Activated CD8-positive, alpha-beta memory T cell treated with anti-CD3 and anti-CD28 coated beads, Interleukin-2, amount 50 U/mL, for 4 hours (primary cell): ENCODE data around the gene ITGB5.
"Not testable (repeated sequence)": the region's sequence is repeated elsewhere in the genome, so short reads cannot be mapped to it uniquely, and the experiment has no call there.

Experiments
- DNase-seq: peaks from one replicate; pipeline ENCODE4 v3.0.0-alpha.2; 2020

The ITGB5 gene

DNA sequence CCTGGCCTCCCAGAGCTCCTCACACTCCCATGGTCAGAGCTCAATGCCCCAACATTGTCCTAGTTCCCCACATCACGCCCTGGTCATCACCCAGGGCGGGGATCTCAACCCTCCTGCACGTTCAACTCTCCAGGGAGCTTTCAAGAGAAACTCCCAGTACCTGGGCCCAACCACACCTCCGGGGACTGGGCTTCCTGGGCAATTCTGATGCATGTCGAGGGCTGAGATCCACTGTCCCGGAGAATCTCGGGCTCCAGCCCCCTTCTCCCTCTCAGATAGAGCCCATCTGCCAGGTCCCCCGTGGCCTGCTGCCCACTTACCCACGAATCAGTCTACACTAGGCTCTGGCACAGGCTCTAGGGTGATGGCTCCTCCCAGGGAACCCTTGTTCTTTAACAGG is 117.7 kb downstream of the ITGB5 start:
- no peak for DNase-seq

- no peak for DNase-seq
These were observed 118.4 kb downstream of the ITGB5 start for GRCh38 chr3:124768812-124769211.

DNA sequence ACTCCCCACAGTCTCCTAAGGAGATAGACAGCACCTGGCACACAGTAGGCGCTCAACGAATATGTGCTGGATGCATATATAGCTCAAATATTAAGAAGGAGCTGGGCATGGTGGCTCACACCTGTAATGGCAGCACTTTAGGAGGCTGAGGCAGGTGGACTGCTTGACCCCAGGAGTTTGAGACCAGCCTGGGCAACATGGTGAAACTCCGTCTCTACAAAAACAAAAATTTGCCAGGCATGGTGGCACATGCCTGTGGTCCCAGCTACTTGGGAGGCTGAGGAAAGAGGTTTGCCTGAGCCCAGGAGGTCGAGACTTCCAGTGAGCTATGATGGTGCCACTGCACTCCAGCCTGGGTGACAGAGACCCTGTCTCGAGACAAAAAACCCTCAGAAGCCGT is 119.5 kb downstream of the ITGB5 start:
- no peak for DNase-seq

- no peak for DNase-seq
These were observed 119.9 kb downstream of the ITGB5 start for GRCh38 chr3:124767264-124767663.

DNA sequence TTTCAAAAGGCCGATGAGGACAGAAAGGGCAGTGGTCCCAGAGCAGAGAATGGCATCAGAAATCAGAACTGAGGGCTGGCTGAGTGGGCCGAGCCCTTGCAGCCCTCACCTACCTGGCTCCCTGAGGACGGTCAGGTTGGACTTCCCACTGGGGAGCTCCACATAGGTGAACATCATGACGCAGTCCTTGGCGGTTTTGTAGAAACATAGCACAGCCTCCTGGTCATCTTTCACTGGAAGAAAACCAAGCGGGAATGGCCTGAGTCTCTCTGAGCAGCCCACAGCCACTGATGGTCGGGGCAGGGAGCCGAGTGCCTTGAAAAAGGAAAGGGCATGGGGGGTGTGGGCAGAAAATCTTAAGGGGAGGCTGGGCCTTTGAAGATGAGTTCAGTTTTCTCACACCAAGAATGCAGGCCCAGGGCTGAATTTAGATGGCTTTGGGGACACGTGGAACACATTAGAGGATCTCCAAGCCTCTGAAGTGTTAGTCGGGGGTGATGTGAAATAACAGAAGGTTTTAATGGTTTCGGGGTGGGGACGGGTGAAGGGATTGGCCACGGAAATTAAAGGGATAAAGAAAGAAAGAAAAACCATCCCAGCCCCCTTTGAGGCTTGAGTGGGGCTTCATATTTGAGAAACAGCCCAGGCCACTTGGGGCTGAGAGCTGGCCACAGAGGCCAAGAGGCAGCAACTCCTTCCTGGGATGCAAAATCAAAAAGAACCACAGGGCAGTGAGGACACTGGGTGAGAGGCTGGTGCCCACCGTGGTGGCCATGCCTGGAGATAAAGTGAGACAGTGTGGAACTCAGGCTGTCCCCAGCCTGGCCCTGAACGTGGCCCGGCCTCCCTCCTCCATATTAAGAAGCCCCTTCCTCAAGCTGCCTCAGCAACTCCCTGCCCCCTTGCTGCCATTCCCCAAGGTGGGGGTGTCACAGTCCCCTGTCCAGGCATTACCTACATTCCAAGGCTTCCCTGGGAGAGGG is 120.8 kb downstream of the ITGB5 start:
- DNase-seq = no peak

- DNase-seq = no peak
These were observed 121.8 kb downstream of the ITGB5 start for GRCh38 chr3:124765197-124765840.

DNA sequence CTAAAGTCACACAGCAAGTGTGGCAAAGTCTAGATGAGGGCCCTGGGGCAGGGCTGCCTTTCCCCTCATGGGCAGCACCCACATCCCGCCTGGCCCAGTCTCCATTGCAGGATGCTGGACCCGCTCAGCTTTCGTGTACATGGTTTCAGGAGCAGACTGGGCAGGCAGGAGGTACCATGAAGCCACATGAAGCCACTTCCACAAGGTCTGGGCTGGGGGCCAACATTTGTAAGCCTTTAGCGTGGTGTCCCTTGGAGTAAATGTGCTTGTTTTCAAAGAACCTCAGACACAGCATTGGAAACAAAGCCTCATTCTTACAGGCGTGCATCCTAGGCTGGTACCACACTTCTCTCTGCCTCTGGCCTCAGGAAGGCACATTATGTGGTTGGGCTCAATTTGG is 122.4 kb downstream of the ITGB5 start:
- no peak for DNase-seq

DNA sequence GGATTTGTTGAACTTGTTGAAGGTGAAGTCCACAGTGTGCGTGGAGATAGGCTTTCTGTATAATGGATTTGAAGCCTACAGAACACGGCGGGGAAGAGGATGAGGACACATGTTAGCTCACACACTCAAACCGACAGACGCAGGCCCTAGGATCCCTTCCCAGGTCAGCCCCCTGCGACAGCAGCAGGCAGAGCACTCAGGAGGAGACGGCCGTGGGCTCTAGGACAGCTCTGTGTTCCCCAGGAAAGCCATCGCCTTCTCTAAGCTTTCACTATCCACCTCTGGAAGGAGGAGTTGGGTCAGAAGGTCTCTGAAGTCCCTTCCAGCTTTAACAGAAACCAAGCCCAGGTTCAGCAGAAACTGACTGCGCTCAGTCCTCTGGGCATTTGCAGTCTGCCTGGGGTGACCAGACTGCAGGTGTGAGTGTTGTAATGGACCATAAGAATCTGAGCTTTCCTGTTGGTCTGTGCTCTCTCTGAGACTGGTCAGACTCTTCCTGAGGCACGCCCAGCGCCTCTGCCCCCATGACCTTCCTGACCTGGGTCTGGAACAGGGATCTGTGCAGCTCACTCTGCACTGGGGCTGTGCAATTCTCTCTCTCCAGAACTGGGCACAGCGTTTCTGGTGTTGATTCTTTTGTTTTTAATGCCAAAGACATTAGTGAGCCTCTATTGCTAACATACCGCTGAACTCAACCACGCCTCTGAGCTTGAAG is 123.4 kb downstream of the ITGB5 start:
- DNase-seq = no peak

- DNase-seq = no peak
These were observed 124.0 kb downstream of the ITGB5 start for GRCh38 chr3:124763206-124763605.

DNA sequence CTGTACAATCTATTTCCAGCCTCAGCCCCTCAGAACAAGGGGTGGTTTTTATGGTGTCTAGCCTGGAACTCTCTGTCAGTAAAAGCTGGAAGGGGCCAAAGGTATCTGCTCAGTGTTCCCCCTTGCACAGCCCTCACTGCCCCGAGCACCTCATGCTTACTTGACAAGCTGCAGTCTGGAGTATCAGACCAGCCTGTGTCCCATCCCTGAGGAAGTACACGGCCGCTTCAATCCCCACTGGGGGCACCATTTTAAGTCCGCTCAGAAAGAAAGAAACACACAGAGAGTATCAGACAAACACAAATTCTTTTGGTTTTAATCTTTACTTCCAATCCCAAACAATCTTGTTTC is 124.5 kb downstream of the ITGB5 start:
- DNase-seq = no peak

GRCh38 chr3:124761935-124762660 is 125.1 kb downstream of the ITGB5 start:
- DNase-seq = no peak

GRCh38 chr3:124761250-124761796 is 125.8 kb downstream of the ITGB5 start:
- DNase-seq = peak; percentile 80

GRCh38 chr3:124760601-124761000 is 126.6 kb downstream of the ITGB5 start:
- no peak for DNase-seq

GRCh38 chr3:124759666-124760401 is 127.3 kb downstream of the ITGB5 start:
- DNase-seq = no peak

DNA sequence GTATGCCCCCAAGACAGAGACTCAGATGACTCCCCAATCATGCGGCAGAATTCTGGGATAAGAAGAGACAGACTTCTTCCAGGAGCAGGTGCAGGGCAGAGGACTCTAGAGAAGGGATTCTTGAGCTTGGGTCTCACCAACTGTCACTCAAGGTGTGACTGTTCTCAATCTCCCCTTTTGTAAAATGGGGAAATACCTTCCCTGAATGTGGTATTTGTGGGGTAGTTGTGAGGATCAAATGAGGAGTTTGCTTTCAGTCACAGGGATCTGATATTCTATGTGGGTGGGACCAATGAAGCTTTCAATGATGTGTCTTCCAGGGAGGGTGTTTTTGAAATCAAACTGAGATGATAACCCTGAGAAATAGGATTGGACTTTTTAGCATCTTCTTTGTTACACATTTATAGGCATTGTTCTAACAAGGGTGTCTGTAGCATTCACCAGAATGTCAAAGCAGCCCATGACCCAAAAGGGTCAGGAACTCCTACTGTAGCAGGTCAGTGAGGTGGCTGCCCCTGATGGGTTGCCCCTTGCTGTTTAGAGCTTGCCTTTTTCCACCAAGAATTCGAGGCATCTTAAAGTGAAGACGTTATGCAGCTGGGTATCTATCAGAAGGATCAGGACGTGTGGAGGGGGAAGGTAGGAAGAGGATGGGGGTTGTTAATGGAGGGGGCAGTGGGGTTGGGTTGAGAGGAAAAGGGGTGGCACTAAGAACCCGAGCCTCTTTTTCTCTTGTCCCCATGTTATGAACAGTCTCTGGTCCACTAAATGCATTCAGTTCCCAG is 128.1 kb downstream of the ITGB5 start:
- DNase-seq = no peak

GRCh38 chr3:124757926-124758325 is 129.2 kb downstream of the ITGB5 start:
- not testable (repeated sequence) for DNase-seq

DNA sequence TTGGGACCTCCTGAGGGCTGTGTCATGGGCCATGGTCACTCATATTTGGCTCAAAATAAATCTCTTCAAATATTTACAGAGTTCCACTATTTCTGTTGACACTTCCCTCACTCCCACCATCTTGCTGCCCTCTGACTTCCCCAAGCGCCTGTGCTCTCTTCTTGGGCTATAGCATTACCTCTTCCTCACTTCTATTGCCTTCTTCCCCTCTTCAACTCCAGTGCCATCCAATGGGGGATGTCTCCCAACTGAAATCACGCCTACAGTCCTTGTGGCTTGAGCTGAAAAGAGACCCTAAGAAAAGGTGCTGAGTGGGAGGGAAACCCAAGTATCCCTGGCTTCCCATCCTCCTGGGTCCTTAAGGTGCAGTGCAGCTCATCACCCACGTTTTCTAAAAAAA is 135.1 kb downstream of the ITGB5 start:
- DNase-seq = no peak

- no peak for DNase-seq
These were observed 135.7 kb downstream of the ITGB5 start for GRCh38 chr3:124751501-124751900.

DNA sequence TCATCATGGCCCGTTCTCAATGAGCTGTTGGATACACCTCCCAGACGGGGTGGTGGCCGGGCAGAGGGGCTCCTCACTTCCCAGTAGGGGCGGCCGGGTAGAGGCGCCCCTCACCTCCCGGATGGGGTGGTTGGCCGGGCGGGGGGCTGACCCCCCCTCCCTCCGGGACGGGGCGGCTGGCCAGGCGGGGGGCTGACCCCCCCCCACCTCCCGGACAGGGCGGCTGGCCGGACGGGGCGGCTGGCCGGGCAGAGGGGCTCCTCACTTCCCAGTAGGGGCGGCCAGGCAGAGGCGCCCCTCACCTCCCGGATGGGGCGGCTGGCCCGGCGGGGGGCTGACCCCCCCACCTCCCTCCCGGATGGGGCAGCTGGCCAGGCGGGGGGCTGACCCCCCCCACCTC is 137.3 kb downstream of the ITGB5 start:
- not testable (repeated sequence) for DNase-seq

- no peak for DNase-seq
These were observed 138.5 kb downstream of the ITGB5 start for GRCh38 chr3:124748560-124749198.
